ENCODE measurements around the gene LCN15. TPM values are rescaled to one million over a fixed set of nuclear protein-coding genes. Genes with fewer than 3 reads are reported as not detected.
"Not testable (repeated sequence)": the region's sequence is repeated elsewhere in the genome, so short reads cannot be mapped to it uniquely, and the experiment has no call there.

The LCN15 gene
- total and polyA plus RNA-seq, 10 of the 15 experiments (the other 5 are each of a cell fraction or from before 2014, with no cell fraction given), result 0.37 to 0.50 TPM; not detected in 8

DNA sequence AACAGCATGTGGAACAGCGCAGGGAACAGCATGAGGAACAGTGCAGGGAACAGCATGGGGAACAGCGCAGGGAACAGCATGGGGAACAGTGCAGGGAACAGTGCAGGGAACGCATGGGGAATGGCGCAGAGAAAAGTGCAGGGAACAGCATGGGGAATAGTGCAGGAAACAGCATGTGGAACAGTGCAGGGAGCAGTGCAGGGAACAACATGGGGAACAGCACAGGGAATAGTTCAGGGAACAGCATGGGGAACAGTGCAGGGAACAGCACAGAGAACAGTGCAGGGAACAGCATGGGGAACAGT, 8.2 kb downstream of the LCN15 start (continued):
- TF ChIP-seq E2F8 (IDR thresholded peaks at IDR 0.05; ENCODE audit: low read depth, partially characterized antibody) (no peak), CBX3 (IDR thresholded peaks at IDR 0.05; ENCODE audit: borderline replicate concordance, low read depth) (no peak), MEF2B (IDR thresholded peaks at IDR 0.05; ENCODE audit: partially characterized antibody, poor library complexity, severe bottlenecking) (no peak), BCL11A (IDR thresholded peaks at IDR 0.05; ENCODE audit: low read depth, low read length) (no peak), NFXL1 (IDR thresholded peaks at IDR 0.05; ENCODE audit: borderline replicate concordance) (no peak), RFX5 (IDR thresholded peaks at IDR 0.05; ENCODE audit: low read depth, low read length) (no peak), ATF3 (IDR thresholded peaks at IDR 0.05; ENCODE audit: borderline replicate concordance, extremely low read depth, low read depth, low read length) (no peak)

GRCh38 chr9:136755302-136756133, 8.8 kb downstream of the LCN15 start:
- DNase-seq (ENCODE audit: low read depth, low spot score); in situ Hi-C loops (cut with MboI); ATAC-seq; H2AFZ ChIP-seq (ENCODE audit: control insufficient read depth, low read depth, low read length); H3K36me3 ChIP-seq (ENCODE audit: control insufficient read depth in 2 of 2, insufficient read depth in 2 of 2, low read length in 1 of 2); H3K4me2 ChIP-seq (ENCODE audit: control insufficient read depth, insufficient read depth); H3K9ac ChIP-seq (ENCODE audit: control insufficient read depth, insufficient read depth, low read length); H3K79me2 ChIP-seq (ENCODE audit: control insufficient read depth, insufficient read depth, low read length); H3K4me3 ChIP-seq; BruUV-seq (replicated peaks); RAD21 ChIA-PET (ENCODE audit: unreplicated experiment); intact Hi-C loops (cut with micrococcal nuclease; ENCODE audit: unreplicated experiment); H4K20me1 ChIP-seq (ENCODE audit: control insufficient read depth, insufficient read depth); POLR2A ChIA-PET; H3K27me3 ChIP-seq (replicated peaks in 1 of 2; ENCODE audit: control insufficient read depth in 2 of 2, insufficient read depth in 2 of 2, low read length in 1 of 2); H3K4me1 ChIP-seq (ENCODE audit: control insufficient read depth, insufficient read depth, low read length); FAIRE-seq; H3K27ac ChIP-seq (ENCODE audit: control insufficient read depth, insufficient read depth); SMC1A ChIA-PET (ENCODE audit: uncharacterized antibody, unreplicated experiment): not testable (repeated sequence)
- 85% methylated on average over 22 of the region's 22 CpGs for WGBS (ENCODE audit: insufficient coverage, insufficient replicate concordance, low lambda C conversion rate, missing lambda C conversion rate)
- CTCF ChIA-PET, result interaction anchor here (0.5 to 1.1 kb wide), 3 partner anchors 10 to 291 kb away, joined by 3 to 5 read pairs (median 3); partner anchors contain the start of gene NPDC1
- TF ChIP-seq, protein P1, sequence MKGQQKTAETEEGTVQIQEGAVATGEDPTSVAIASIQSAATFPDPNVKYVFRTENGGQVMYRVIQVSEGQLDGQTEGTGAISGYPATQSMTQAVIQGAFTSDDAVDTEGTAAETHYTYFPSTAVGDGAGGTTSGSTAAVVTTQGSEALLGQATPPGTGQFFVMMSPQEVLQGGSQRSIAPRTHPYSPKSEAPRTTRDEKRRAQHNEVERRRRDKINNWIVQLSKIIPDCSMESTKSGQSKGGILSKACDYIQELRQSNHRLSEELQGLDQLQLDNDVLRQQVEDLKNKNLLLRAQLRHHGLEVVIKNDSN (IDR thresholded peaks at IDR 0.05; ENCODE audit: borderline replicate concordance, extremely low read length, insufficient read depth, low read depth, low read length), result peak; percentile 19
- H3K9me3 ChIP-seq (replicated peaks; ENCODE audit: control insufficient read depth, insufficient read depth, low read length), result peaks cover 33% of the 10 kb centered on the region
